Nephron progenitor cell (in vitro differentiated cells): ENCODE measurements around the gene TCEA3.

ENCODE experiments used
- DNase-seq: peaks from one replicate; pipeline ENCODE4 v3.0.0; 2021
- H3K27ac Mint-ChIP-seq: 2 replicates; pipeline ENCODE4 v1.8.0; 2021; ENCODE audit warnings: mild to moderate bottlenecking, moderate library complexity, mixed read lengths
- H3K27me3 Mint-ChIP-seq: 2 replicates; pipeline ENCODE4 v1.8.0; 2021; ENCODE audit warnings: mild to moderate bottlenecking, low read depth, mixed read lengths; ENCODE audit not compliant: poor library complexity
- H3K36me3 Mint-ChIP-seq: 2 replicates; pipeline ENCODE4 v1.8.0; 2021; ENCODE audit warnings: low read depth, mixed read lengths
- H3K4me1 Mint-ChIP-seq: 2 replicates; pipeline ENCODE4 v1.8.0; 2021; ENCODE audit warnings: mixed read lengths
- H3K4me3 Mint-ChIP-seq: 2 replicates; pipeline ENCODE4 v1.8.0; 2021; ENCODE audit warnings: mild to moderate bottlenecking, moderate library complexity, mixed read lengths
- H3K9me3 Mint-ChIP-seq: 2 replicates; pipeline ENCODE4 v1.8.0; 2021; ENCODE audit warnings: mild to moderate bottlenecking, moderate library complexity, mixed read lengths
- TF ChIP-seq, protein P1 (sequence below): fragments of 200-600 bp; sonication (generic); IDR thresholded peaks from 2 replicates; pipeline ENCODE4 v1.5.0; 2021; ENCODE audit warnings: antibody characterized with exemption

Gene TCEA3

DNA sequence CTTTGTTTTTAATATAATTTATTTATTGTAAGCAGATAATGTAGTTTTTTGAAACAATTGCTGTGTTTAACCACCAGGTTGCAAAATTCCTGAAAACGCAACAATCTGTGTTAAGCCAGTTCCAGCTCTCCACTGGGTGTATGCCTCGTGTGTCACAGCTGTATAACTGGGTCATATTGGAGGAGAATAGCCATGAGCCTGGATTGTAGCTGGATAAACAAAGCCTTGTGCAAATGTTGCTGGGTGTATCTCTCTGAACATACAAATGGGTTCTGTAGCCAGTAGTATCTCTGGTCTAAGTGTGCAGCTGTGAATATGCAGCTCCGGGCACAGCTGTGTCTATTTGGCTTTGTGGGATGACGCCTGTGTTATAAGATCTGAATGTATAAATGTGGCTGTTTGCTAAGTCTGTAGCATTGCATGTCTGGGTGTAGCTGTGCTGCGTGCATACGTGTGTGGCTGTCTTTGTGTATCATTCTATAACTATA is 2.8 kb downstream of the TCEA3 start:
- H3K27me3 Mint-ChIP-seq: peaks cover 61% of the 10 kb centered on the region
- H3K4me1 Mint-ChIP-seq: peaks cover 37% of the 10 kb centered on the region
- H3K36me3 Mint-ChIP-seq: peaks cover 10% of the 10 kb centered on the region
- H3K27ac Mint-ChIP-seq: no peak overlapping the region
- H3K4me3 Mint-ChIP-seq: no peak overlapping the region
- H3K9me3 Mint-ChIP-seq: peaks cover 4% of the 10 kb centered on the region
- TF ChIP-seq, protein P1, sequence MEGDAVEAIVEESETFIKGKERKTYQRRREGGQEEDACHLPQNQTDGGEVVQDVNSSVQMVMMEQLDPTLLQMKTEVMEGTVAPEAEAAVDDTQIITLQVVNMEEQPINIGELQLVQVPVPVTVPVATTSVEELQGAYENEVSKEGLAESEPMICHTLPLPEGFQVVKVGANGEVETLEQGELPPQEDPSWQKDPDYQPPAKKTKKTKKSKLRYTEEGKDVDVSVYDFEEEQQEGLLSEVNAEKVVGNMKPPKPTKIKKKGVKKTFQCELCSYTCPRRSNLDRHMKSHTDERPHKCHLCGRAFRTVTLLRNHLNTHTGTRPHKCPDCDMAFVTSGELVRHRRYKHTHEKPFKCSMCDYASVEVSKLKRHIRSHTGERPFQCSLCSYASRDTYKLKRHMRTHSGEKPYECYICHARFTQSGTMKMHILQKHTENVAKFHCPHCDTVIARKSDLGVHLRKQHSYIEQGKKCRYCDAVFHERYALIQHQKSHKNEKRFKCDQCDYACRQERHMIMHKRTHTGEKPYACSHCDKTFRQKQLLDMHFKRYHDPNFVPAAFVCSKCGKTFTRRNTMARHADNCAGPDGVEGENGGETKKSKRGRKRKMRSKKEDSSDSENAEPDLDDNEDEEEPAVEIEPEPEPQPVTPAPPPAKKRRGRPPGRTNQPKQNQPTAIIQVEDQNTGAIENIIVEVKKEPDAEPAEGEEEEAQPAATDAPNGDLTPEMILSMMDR: no peak
- no peak for DNase-seq

DNA sequence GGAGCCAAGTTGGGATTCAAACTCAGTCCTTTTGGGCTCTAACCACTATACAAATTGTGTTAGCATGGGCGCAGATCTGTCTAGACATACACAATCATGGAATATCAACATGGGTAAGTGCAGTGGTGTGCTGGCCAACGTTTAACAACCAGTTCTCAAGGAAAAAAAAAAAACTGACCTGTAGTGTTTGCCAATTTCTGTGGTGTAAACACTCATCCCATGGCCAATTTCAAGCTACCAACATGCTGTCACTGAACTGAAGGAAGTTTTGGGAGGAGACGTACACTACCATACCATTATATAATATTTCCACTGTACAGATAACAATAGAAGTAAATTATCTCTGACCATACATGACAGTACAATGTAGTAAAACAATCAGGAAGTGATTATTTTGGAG is 3.2 kb downstream of the TCEA3 start:
- Mint-ChIP-seq H3K4me3 (no peak overlapping the region), H3K36me3 (peaks cover 6% of the 10 kb centered on the region), H3K9me3 (peaks cover 4% of the 10 kb centered on the region), H3K4me1 (peaks cover 37% of the 10 kb centered on the region), H3K27ac (no peak overlapping the region), H3K27me3 (peaks cover 57% of the 10 kb centered on the region)
- TF ChIP-seq, protein P1: no peak
- no peak for DNase-seq

DNA sequence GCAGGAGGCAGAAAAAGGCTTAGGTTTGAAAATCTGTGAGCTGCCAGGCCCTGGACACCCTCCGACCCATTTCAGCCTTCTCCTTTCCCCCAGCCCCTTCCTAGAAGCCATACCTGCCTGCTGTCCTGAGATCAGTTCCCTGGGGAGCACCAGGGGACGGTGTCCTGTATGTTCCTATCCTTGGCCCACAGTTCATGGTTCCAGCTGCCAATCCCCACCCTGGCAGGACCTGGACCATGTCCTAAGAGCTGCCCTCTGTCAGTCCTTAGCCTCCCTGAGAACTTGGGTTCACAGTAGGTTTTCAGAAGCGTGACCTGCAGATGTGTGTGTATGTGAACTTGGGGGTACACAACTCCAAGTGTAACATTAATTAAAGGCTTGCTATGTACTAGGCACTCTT is 3.8 kb downstream of the TCEA3 start:
- Mint-ChIP-seq H3K4me3 (no peak overlapping the region), H3K27me3 (peaks cover 51% of the 10 kb centered on the region), H3K27ac (no peak overlapping the region), H3K9me3 (peaks cover 4% of the 10 kb centered on the region), H3K4me1 (peaks cover 37% of the 10 kb centered on the region), H3K36me3 (peaks cover under 1% of the 10 kb centered on the region)
- TF ChIP-seq, protein P1: no peak
- no peak for DNase-seq

DNA sequence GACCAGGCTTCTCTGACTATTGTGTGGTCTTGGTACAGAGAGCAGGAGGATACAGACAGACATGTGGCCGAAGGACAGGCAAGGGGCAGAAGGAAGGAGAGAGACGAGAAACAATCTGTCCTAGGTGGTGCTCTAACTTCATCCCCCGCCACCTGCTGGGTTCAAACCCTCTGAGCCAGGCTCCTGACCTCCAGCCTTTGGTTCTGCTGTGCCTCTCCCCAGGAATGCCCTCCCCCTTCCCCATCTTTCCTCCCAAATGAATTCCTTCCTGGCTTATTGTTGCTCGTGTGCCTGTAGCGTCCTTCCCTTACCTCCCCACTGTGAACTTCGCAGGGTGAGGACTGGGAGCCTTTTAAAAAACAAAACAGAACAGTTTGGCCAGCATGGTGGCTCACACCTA is 5.4 kb downstream of the TCEA3 start:
- Mint-ChIP-seq H3K27me3 (peaks cover 39% of the 10 kb centered on the region), H3K36me3 (no peaks in the 10 kb centered on the region), H3K4me3 (no peak overlapping the region), H3K9me3 (peaks cover 4% of the 10 kb centered on the region), H3K4me1 (peaks cover 27% of the 10 kb centered on the region), H3K27ac (no peak overlapping the region)
- DNase-seq: no peak
- TF ChIP-seq, protein P1: no peak

DNA sequence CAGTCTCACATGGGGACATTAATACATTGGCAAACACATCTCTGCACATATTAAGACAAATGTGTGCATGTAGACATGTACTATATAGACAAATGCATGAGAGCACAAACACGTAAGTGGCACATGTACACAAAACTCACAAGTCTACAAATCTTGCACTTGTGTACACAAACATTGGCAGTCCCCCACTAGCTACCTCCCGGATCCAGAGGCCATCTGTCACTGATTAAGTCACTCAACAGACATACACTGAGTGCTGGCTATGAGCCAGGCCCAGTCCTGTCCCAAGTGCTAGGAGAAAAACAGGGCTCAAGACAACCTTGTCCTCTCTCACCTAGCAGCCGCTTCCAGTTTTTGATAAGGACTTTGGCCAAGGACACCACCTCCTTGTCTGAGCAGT is 7.0 kb downstream of the TCEA3 start:
- no peak for DNase-seq
- H3K4me1 Mint-ChIP-seq: peaks cover 18% of the 10 kb centered on the region
- TF ChIP-seq, protein P1: no peak
- peaks cover 4% of the 10 kb centered on the region for H3K9me3 Mint-ChIP-seq
- H3K27me3 Mint-ChIP-seq: peaks cover 25% of the 10 kb centered on the region
- no peak overlapping the region for H3K27ac Mint-ChIP-seq
- no peak overlapping the region for H3K4me3 Mint-ChIP-seq
- H3K36me3 Mint-ChIP-seq: no peaks in the 10 kb centered on the region

DNA sequence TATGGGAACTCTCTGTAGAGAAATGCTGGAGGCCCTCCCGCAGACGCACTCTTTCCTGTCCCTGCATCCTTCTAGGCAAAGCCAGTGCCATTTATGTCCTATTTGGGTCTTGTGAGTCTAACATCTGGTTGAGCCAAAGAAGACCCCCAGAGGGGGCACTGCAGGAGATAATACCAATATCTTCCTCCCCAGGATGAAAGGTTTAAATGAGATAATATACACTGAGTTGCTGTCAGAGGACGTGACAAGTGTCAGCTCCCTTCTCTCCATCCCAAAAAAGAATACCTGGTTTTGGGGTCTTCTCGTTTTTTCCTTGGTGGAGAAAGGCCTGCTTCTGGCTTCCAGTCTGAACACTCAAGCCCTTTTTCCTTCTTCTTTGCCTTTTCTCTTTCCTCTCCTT is 7.6 kb downstream of the TCEA3 start:
- Mint-ChIP-seq H3K9me3 (peaks cover 4% of the 10 kb centered on the region), H3K4me3 (no peak overlapping the region), H3K27ac (no peak overlapping the region), H3K27me3 (peaks cover 20% of the 10 kb centered on the region), H3K36me3 (no peaks in the 10 kb centered on the region), H3K4me1 (peaks cover 15% of the 10 kb centered on the region)
- TF ChIP-seq, protein P1: no peak
- no peak for DNase-seq
